Gastroesophageal sphincter (tissue), 4 donors: ENCODE results near the gene CDR2L. TPM values are rescaled to one million over a fixed set of nuclear protein-coding genes. Genes with fewer than 3 reads are reported as not detected.

Source experiments
- ATAC-seq: fragments of 150-250 bp; one replicate; pipeline ENCODE4 v1.9.1; 2016; ENCODE audit warnings: mild to moderate bottlenecking, moderate library complexity
- H3K27ac ChIP-seq, 4 donors: fragments of 200-600 bp; sonication (generic) in 3 of 4; 1 replicate in 3 of 4; 2 replicates in 1 of 4; pipeline ENCODE4 v1.5.1; 2016 to 2019
- H3K27me3 ChIP-seq: fragments of 200-600 bp; sonication (generic); one replicate; pipeline ENCODE4 v1.5.1; 2019
- H3K36me3 ChIP-seq, 2 donors: fragments of 200-600 bp; sonication (generic); one replicate each; pipeline ENCODE4 v1.5.1; 2019; ENCODE audit warnings: control low read depth in 1 of 2
- H3K4me1 ChIP-seq, 3 donors: fragments of 200-600 bp; sonication (generic); 1 replicate in 2 of 3; 2 replicates in 1 of 3; pipeline ENCODE4 v1.5.1; 2016 to 2019; ENCODE audit warnings: control low read depth in 2 of 3
- H3K4me3 ChIP-seq, 2 donors: fragments of 200-600 bp; sonication (generic); one replicate each; pipeline ENCODE4 v1.5.1; 2019; ENCODE audit warnings: mild to moderate bottlenecking in 1 of 2, moderate library complexity in 1 of 2
- H3K9me3 ChIP-seq, 3 donors: fragments of 200-600 bp; sonication (generic); one replicate each; pipeline ENCODE4 v1.5.1; 2017 to 2019; ENCODE audit warnings: control low read depth in 2 of 3
- EP300 ChIP-seq: sonication (generic); formaldehyde crosslinking; IDR thresholded peaks from one replicate; pipeline ENCODE4 v1.6.1; 2017; ENCODE audit warnings: antibody characterized with exemption, mild to moderate bottlenecking
- POLR2A ChIP-seq, 2 donors: fragments of 450-650 bp; IDR thresholded peaks; one replicate each; pipeline ENCODE4 v1.6.1; 2017; ENCODE audit warnings: antibody characterized with exemption in 2 of 2, mild to moderate bottlenecking in 2 of 2, moderate library complexity in 1 of 2
- POLR2AphosphoS5 ChIP-seq: sonication (generic); formaldehyde crosslinking; IDR thresholded peaks from one replicate; pipeline ENCODE4 v1.6.1; 2017; ENCODE audit warnings: antibody characterized with exemption
- WGBS, 2 donors: methylation state at CpG; one replicate each; pipeline ENCODE4 v1.1.5; 2018; ENCODE audit warnings: low coverage in 1 of 2; 5-methylcytosine and 5-hydroxymethylcytosine counted together
- total RNA-seq, 4 donors: library from RNA; depleted of rRNA; stranded (reverse); fragments of >200 nt; gene quantifications; one replicate each; pipeline ENCODE4 v1.1.0, GENCODE V29; 2016
- TF ChIP-seq, protein P1 (sequence below), 4 experiments: fragments of 200-600 bp in 2 of 4; fragments of 450-650 bp in 2 of 4; sonication (generic) in 1 of 4; IDR thresholded peaks; one replicate each; pipeline ENCODE4 v1.5.1; 2017 to 2019; ENCODE audit warnings: antibody characterized with exemption in 4 of 4, mild to moderate bottlenecking in 2 of 4, moderate library complexity in 2 of 4

The CDR2L gene
- total RNA-seq, 4 donors from 2014 or later, result 11.8 to 35.3 (median 18.1) TPM

DNA sequence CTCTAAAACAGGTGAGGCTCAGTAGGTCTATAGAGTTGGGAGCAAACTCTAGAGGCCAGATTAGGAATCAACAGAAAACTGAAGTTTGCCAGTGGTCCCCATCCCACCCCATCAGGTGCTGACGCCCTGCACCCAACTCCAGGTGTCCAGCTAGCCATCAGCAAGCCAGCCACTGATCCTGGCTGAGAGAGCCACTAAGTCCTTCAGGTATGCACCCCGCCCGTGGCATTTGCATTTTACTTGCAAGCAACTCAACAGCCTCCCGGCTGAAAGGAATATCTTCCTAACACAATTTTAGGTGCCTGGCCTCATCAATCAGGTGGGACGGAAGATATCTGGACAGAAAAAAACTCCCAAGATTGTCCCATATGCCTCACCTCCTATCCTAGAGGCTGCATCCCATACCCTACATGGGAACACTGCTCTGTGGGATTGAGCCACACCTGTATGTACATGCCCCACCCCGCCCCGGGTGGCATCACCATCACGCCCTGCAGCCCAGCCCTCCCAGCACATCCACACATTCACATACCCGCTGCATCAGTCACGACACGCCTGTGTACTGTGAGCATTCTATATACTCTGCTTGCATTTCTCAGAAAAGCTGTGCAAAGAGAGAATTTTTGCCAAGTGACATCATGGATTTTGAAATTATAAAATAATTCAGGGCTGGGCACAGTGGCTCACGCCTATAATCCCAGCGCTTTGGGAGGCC is 43.5 kb upstream of the CDR2L start:
- H3K9me3 ChIP-seq, result no peaks in the 10 kb centered on the region
- ATAC-seq, result no peak
- no peak overlapping the region for H3K4me3 ChIP-seq
- H3K36me3 ChIP-seq, result no peaks in the 10 kb centered on the region
- WGBS, 2 donors, result 76 to 85% methylated on average over 5 to 8 of the region's 13 CpGs
- peaks cover 84% of the 10 kb centered on the region for H3K27me3 ChIP-seq
- H3K27ac ChIP-seq, result no peak overlapping the region
- TF ChIP-seq POLR2AphosphoS5 (no peak), POLR2A (IDR thresholded peaks at IDR 0.05) (no peak), EP300 (no peak)
- TF ChIP-seq, protein P1, sequence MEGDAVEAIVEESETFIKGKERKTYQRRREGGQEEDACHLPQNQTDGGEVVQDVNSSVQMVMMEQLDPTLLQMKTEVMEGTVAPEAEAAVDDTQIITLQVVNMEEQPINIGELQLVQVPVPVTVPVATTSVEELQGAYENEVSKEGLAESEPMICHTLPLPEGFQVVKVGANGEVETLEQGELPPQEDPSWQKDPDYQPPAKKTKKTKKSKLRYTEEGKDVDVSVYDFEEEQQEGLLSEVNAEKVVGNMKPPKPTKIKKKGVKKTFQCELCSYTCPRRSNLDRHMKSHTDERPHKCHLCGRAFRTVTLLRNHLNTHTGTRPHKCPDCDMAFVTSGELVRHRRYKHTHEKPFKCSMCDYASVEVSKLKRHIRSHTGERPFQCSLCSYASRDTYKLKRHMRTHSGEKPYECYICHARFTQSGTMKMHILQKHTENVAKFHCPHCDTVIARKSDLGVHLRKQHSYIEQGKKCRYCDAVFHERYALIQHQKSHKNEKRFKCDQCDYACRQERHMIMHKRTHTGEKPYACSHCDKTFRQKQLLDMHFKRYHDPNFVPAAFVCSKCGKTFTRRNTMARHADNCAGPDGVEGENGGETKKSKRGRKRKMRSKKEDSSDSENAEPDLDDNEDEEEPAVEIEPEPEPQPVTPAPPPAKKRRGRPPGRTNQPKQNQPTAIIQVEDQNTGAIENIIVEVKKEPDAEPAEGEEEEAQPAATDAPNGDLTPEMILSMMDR (IDR thresholded peaks at IDR 0.05), result no peak
- H3K4me1 ChIP-seq, result no peaks in the 10 kb centered on the region

DNA sequence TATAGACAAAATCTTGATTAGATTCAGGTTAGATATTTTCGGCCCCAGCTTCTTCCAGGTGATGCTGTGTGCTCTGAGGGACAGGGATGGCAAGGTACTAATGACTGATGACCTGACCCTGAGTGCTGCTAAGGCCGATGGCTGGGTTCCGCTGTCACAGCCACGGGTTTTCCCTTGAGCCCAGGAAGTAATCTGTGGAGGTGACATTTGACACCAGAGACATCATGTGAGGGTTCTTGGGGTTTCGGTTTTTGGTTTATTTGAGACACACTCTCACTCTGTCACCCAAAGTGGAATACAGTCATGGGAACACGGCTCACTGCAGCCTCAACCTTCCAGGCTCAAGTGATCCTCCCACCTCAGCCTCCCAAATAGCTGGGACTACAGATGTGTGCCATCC is 41.9 kb upstream of the CDR2L start:
- Histone ChIP-seq H3K4me3 (no peak overlapping the region), H3K27ac (no peak overlapping the region), H3K9me3 (no peaks in the 10 kb centered on the region), H3K27me3 (peaks cover 89% of the 10 kb centered on the region), H3K36me3 (no peaks in the 10 kb centered on the region), H3K4me1 (no peaks in the 10 kb centered on the region)
- ATAC-seq, result no peak
- WGBS, 2 donors, result 23 to 27% methylated on average over 3 to 5 of the region's 6 CpGs
- TF ChIP-seq POLR2A (IDR thresholded peaks at IDR 0.05) (no peak), EP300 (no peak), POLR2AphosphoS5 (no peak)
- TF ChIP-seq, protein P1 (IDR thresholded peaks at IDR 0.05), result no peak

DNA sequence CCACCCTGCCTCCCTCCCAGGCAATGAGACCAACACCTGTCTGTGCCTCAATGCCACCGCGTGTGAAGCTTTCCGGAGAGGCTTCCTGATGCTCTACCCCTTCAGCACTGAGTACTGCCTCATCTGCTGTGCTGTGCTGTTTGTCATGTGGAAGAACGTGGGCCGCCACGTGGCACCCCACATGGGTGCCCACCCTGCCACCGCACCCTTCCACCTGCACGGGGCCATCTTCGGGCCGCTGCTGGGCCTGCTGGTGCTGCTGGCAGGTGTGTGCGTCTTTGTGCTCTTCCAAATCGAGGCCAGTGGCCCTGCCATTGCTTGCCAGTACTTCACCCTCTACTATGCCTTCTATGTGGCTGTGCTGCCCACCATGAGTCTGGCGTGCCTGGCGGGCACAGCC is 40.8 kb upstream of the CDR2L start:
- no peaks in the 10 kb centered on the region for H3K4me1 ChIP-seq

DNA sequence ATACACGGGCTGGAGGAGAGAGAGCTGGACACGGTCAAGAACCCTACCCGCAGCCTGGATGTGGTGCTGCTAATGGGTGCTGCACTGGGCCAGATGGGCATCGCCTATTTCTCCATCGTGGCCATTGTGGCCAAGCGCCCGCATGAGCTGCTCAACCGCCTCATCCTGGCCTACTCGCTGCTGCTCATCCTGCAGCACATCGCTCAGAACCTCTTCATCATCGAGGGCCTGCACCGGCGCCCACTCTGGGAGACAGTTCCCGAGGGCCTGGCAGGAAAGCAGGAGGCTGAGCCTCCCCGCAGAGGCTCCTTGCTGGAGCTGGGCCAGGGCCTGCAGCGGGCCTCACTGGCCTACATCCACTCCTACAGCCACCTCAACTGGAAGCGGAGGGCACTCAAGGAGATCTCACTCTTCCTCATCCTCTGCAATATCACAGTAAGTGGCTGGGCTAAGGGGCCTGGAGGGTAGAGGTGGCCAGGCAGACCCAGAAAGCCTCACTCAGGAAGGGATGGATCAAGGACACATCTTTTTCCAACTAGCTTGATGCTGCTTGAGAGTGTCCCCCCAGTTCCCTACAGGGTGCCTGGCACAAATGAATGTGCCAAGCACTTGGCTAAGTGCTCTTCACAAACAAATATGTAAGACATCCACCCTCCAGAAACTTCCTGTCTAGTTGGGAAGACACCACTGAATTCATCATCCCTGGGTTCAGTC is 40.2 kb upstream of the CDR2L start:
- H3K9me3 ChIP-seq, result no peaks in the 10 kb centered on the region
- WGBS, 2 donors, result 80% methylated on average over 1 of the region's 17 CpGs; no CpG with 5 or more reads in 1 of the 2 donors
- TF ChIP-seq EP300, result no peak
- no peak for TF ChIP-seq POLR2A (IDR thresholded peaks at IDR 0.05)
- TF ChIP-seq, protein P1 (IDR thresholded peaks at IDR 0.05), result no peak
- TF ChIP-seq POLR2AphosphoS5, result no peak
- peaks cover 91% of the 10 kb centered on the region for H3K27me3 ChIP-seq
- no peak overlapping the region for H3K27ac ChIP-seq
- H3K4me1 ChIP-seq, result no peaks in the 10 kb centered on the region
- no peak overlapping the region for H3K4me3 ChIP-seq
- H3K36me3 ChIP-seq, result no peaks in the 10 kb centered on the region
- no peak for ATAC-seq

More for the DNA sequence above, 40.8 kb upstream of the CDR2L start:
- 97% methylated on average over 11 of the region's 14 CpGs; no CpG with 5 or more reads in 1 of the 2 donors for WGBS, 2 donors
- H3K4me3 ChIP-seq, result no peak overlapping the region
- no peak overlapping the region for H3K27ac ChIP-seq
- H3K27me3 ChIP-seq, result peaks cover 91% of the 10 kb centered on the region
- TF ChIP-seq POLR2AphosphoS5 (no peak), EP300 (no peak), POLR2A (IDR thresholded peaks at IDR 0.05) (no peak)
- TF ChIP-seq, protein P1 (IDR thresholded peaks at IDR 0.05), result no peak
- no peak for ATAC-seq
- H3K36me3 ChIP-seq, result no peaks in the 10 kb centered on the region
- H3K9me3 ChIP-seq, result no peaks in the 10 kb centered on the region
